Skeletal muscle cell (primary cell): Measurements from ENCODE around the gene FAM124B.

ENCODE experiments used
- DNase-seq: peaks from one replicate; pipeline ENCODE4 v3.0.0-alpha.2; 2010; ENCODE audit warnings: low read depth
- H3K4me3 ChIP-seq: 2 replicates; pipeline ENCODE4 v1.5.1; 2011; ENCODE audit warnings: low read depth, mild to moderate bottlenecking, control low read depth, low read length, moderate library complexity

The FAM124B gene

GRCh38 chr2:224354632-224355211 lies 47.2 kb downstream of the FAM124B start:
- no peak overlapping the region for H3K4me3 ChIP-seq
- DNase-seq: no peak

- H3K4me3 ChIP-seq: no peak overlapping the region
- DNase-seq: no peak
These were observed 51.2 kb downstream of the FAM124B start for GRCh38 chr2:224350703-224351102.

- no peak for DNase-seq
- H3K4me3 ChIP-seq: no peak overlapping the region
These were observed 52.5 kb downstream of the FAM124B start for GRCh38 chr2:224349396-224349795.

GRCh38 chr2:224347176-224348051 lies 54.5 kb downstream of the FAM124B start:
- no peak for DNase-seq
- no peak overlapping the region for H3K4me3 ChIP-seq

GRCh38 chr2:224345492-224345891 lies 56.4 kb downstream of the FAM124B start:
- DNase-seq: no peak
- H3K4me3 ChIP-seq: no peak overlapping the region

- DNase-seq: no peak
- H3K4me3 ChIP-seq: no peak overlapping the region
These were observed 58.7 kb downstream of the FAM124B start for GRCh38 chr2:224343226-224343625.

- DNase-seq: no peak
These were observed 65.9 kb downstream of the FAM124B start for GRCh38 chr2:224335991-224336390.

GRCh38 chr2:224334726-224335125 lies 67.2 kb downstream of the FAM124B start:
- DNase-seq: no peak
- no peak overlapping the region for H3K4me3 ChIP-seq

More at GRCh38 chr2:224335991-224336390, 65.9 kb downstream of the FAM124B start:
- no peak overlapping the region for H3K4me3 ChIP-seq

- DNase-seq: no peak
These were observed 68.0 kb downstream of the FAM124B start for GRCh38 chr2:224333726-224334482.

GRCh38 chr2:224331698-224332097 lies 70.2 kb downstream of the FAM124B start:
- no peak for DNase-seq
- no peak overlapping the region for H3K4me3 ChIP-seq

More at GRCh38 chr2:224333726-224334482, 68.0 kb downstream of the FAM124B start:
- H3K4me3 ChIP-seq: no peak overlapping the region

GRCh38 chr2:224328798-224329197 lies 73.1 kb downstream of the FAM124B start:
- DNase-seq: no peak

More at GRCh38 chr2:224328798-224329197, 73.1 kb downstream of the FAM124B start:
- H3K4me3 ChIP-seq: no peak overlapping the region
